Karpas-422 (cell line): ENCODE results near the gene SRGAP1. TPM values are rescaled to one million over a fixed set of nuclear protein-coding genes. Genes with fewer than 3 reads are reported as not detected.
"Not testable (repeated sequence)": the region's sequence is repeated elsewhere in the genome, so short reads cannot be mapped to it uniquely, and the experiment has no call there.

ENCODE experiments used
- DNase-seq: peaks from one replicate; pipeline ENCODE4 v3.0.0-alpha.2; 2015
- H2AFZ ChIP-seq: fragments of 200-600 bp; sonication (generic); 2 replicates; pipeline ENCODE4 v1.6.1; 2014; ENCODE audit warnings: antibody characterized with exemption, low read length, mixed read lengths
- H3K27ac ChIP-seq: fragments of 200-600 bp; sonication (generic); 2 replicates; pipeline ENCODE4 v1.5.1; 2014; ENCODE audit warnings: mild to moderate bottlenecking, low read length, moderate library complexity
- H3K27me3 ChIP-seq: fragments of 200-600 bp; sonication (generic); 2 replicates; pipeline ENCODE4 v1.6.1; 2014; ENCODE audit warnings: low read length, mixed read lengths
- H3K36me3 ChIP-seq: fragments of 200-600 bp; sonication (generic); 2 replicates; pipeline ENCODE4 v1.6.1; 2014; ENCODE audit warnings: low read length, mixed read lengths; ENCODE audit not compliant: insufficient read depth
- H3K4me1 ChIP-seq: fragments of 200-600 bp; sonication (generic); 2 replicates; pipeline ENCODE4 v1.6.1; 2014; ENCODE audit warnings: mild to moderate bottlenecking, low read length, mixed read lengths
- H3K4me2 ChIP-seq: fragments of 200-600 bp; sonication (generic); 2 replicates; pipeline ENCODE4 v1.6.1; 2014; ENCODE audit warnings: low read length, low read depth, mild to moderate bottlenecking; ENCODE audit not compliant: poor library complexity, severe bottlenecking
- H3K4me3 ChIP-seq: fragments of 200-600 bp; sonication (generic); 2 replicates; pipeline ENCODE4 v1.5.1; 2014; ENCODE audit warnings: mild to moderate bottlenecking, antibody characterized with exemption, low read length, mixed read lengths
- H3K79me2 ChIP-seq: fragments of 200-600 bp; sonication (generic); 2 replicates; pipeline ENCODE4 v1.6.1; 2014; ENCODE audit warnings: mild to moderate bottlenecking, low read length, mixed read lengths
- H3K9ac ChIP-seq: fragments of 200-600 bp; sonication (generic); 2 replicates; pipeline ENCODE4 v1.6.0; 2014; ENCODE audit warnings: low read length
- H3K9me2 ChIP-seq: fragments of 200-600 bp; sonication (generic), shearing (Covaris generic); replicated peaks from 2 replicates; pipeline ENCODE4 v1.6.0; 2014; ENCODE audit warnings: mild to moderate bottlenecking, low read length, moderate library complexity; ENCODE audit not compliant: insufficient read depth
- H3K9me3 ChIP-seq: fragments of 300-700, 200-600 bp; sonication (generic); 2 replicates; pipeline ENCODE4 v1.6.1; 2014; ENCODE audit warnings: low read length, mixed read lengths
- H4K20me1 ChIP-seq: fragments of 200-600 bp; sonication (generic); 2 replicates; pipeline ENCODE4 v1.6.1; 2014; ENCODE audit warnings: mild to moderate bottlenecking, antibody characterized with exemption, low read length, low read depth; ENCODE audit not compliant: insufficient read depth
- total RNA-seq: library from RNA; depleted of rRNA; stranded (reverse); fragments of >200 nt; shearing (Covaris generic); gene quantifications from 2 replicates; pipeline ENCODE4 v1.2.3, GENCODE V29; 2014; ENCODE audit warnings: low replicate concordance

The SRGAP1 gene
- total RNA-seq, 1 experiment from 2014 or later, result not detected

- no peaks in the 10 kb centered on the region for H3K9me2 ChIP-seq
- DNase-seq, result no peak
- no peak overlapping the region for H3K4me2 ChIP-seq
- no peak overlapping the region for H3K27ac ChIP-seq
- H3K4me1 ChIP-seq, result no peaks in the 10 kb centered on the region
- no peaks in the 10 kb centered on the region for H3K79me2 ChIP-seq
- H3K9me3 ChIP-seq, result no peaks in the 10 kb centered on the region
- H3K9ac ChIP-seq, result no peak overlapping the region
- H3K36me3 ChIP-seq, result no peaks in the 10 kb centered on the region
- H3K27me3 ChIP-seq, result no peaks in the 10 kb centered on the region
- H4K20me1 ChIP-seq, result no peaks in the 10 kb centered on the region
- no peak overlapping the region for H3K4me3 ChIP-seq
- H2AFZ ChIP-seq, result no peak overlapping the region
Measured at GRCh38 chr12:64009321-64010068, 165.0 kb downstream of the SRGAP1 start.

DNA sequence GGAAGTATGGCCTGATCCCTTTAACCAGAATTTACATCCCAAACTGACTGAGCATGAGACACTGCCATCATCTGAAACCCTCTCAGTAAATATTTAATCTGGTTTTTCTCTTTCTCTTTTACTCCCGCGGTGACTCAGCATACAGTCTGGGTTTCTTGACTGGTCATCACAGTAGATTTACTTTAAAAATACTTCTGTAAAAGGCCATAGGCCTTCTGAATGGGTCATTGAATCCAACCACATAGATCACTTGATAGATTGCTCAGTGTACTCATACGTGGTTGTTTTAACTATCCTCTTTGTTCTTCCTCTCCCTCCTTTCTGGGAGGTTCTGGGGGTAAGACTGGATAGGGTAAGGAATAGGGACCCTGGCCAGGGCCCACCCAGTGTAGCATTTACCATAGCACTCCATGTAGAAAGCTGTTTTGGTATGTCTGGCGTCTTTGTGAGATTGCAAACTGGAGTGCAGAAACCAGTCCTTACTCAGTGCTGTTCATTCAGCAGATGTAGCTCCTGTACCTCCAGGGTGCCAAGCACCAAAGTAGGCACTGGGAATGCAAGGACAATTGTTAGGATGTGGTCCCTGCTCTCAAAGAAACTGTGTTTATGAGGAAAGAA lies 165.7 kb downstream of the SRGAP1 start:
- no peak overlapping the region for H2AFZ ChIP-seq
- H3K36me3 ChIP-seq, result no peaks in the 10 kb centered on the region
- H3K27ac ChIP-seq, result no peak overlapping the region
- no peaks in the 10 kb centered on the region for H3K9me2 ChIP-seq
- no peak overlapping the region for H3K4me2 ChIP-seq
- H3K9ac ChIP-seq, result no peak overlapping the region
- DNase-seq, result no peak
- H3K9me3 ChIP-seq, result no peaks in the 10 kb centered on the region
- no peaks in the 10 kb centered on the region for H3K79me2 ChIP-seq
- no peaks in the 10 kb centered on the region for H3K4me1 ChIP-seq
- no peaks in the 10 kb centered on the region for H4K20me1 ChIP-seq
- no peak overlapping the region for H3K4me3 ChIP-seq
- no peaks in the 10 kb centered on the region for H3K27me3 ChIP-seq

DNA sequence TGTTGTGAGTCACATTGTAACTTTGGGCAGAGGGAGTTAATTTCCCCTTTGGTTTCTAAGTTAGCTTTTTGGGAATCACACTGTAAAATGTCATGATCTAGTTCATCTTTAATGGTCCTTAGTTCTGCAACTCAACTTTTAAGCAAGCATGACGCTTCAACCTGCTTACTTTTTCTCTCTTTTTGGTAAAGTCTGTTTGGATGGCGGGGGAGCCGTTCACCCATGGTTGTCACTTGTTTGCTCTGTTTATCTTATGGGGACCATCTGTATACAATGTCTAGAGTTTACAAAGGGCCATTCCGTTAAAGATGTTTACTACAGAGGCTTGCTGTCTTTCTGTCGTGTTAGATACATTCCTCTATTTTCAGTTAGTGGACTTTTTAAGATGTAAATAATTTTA lies 172.0 kb downstream of the SRGAP1 start:
- H3K27ac ChIP-seq, result no peak overlapping the region
- no peaks in the 10 kb centered on the region for H3K27me3 ChIP-seq
- H3K9me3 ChIP-seq, result no peaks in the 10 kb centered on the region
- H3K4me1 ChIP-seq, result no peaks in the 10 kb centered on the region
- no peak for DNase-seq
- H4K20me1 ChIP-seq, result no peaks in the 10 kb centered on the region
- H3K9me2 ChIP-seq, result no peaks in the 10 kb centered on the region
- no peaks in the 10 kb centered on the region for H3K36me3 ChIP-seq
- H3K79me2 ChIP-seq, result no peaks in the 10 kb centered on the region
- H2AFZ ChIP-seq, result no peak overlapping the region
- H3K4me3 ChIP-seq, result no peak overlapping the region
- no peak overlapping the region for H3K4me2 ChIP-seq
- no peak overlapping the region for H3K9ac ChIP-seq

DNA sequence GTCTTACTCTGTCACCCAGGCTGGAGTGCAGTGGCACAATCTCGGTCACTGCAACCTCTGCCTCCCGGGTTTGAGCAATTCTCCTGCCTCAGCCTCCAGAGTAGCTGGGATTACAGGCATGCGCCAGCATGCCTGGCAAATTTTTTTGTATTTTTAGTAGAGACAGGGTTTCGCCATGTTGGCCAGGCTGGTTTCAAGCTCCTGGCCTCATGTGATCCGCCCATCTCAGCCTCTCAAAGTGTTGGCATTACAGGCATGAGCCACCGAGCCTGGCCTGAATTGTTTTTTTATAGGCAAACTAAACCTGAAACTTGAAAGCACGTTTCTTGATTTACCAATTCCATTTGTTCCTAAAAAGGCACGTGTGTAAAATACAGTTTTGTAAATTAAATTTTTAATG lies 173.6 kb downstream of the SRGAP1 start:
- H3K27ac ChIP-seq, H3K4me2 ChIP-seq, H3K36me3 ChIP-seq, H2AFZ ChIP-seq, H4K20me1 ChIP-seq, H3K9me3 ChIP-seq, H3K9me2 ChIP-seq, H3K4me3 ChIP-seq, H3K27me3 ChIP-seq, H3K4me1 ChIP-seq, DNase-seq, H3K79me2 ChIP-seq, H3K9ac ChIP-seq: not testable (repeated sequence)

DNA sequence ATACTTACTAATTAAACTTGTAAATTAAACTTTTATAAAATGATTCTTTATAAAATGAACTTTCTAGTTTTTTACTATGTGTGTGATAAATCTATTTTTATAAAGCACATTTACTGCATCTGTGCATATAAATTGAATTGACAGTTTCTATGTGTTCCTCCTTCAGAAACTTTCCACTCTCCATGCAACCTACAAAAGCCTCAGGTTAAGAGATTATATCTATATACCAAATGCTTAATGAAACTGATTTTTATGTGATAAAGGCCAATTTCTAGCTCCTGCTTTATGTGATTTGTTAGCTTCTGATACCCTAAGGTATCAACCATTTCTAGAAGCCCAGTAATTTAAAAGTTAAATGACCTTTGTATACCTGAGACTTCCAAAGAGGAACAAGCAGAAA lies 174.0 kb downstream of the SRGAP1 start:
- no peaks in the 10 kb centered on the region for H3K79me2 ChIP-seq
- H4K20me1 ChIP-seq, result no peaks in the 10 kb centered on the region
- no peak overlapping the region for H3K9ac ChIP-seq
- H3K9me3 ChIP-seq, result no peaks in the 10 kb centered on the region
- no peak overlapping the region for H3K27ac ChIP-seq
- H3K4me3 ChIP-seq, result no peak overlapping the region
- no peaks in the 10 kb centered on the region for H3K27me3 ChIP-seq
- no peak for DNase-seq
- no peak overlapping the region for H2AFZ ChIP-seq
- no peaks in the 10 kb centered on the region for H3K9me2 ChIP-seq
- H3K4me1 ChIP-seq, result no peaks in the 10 kb centered on the region
- H3K4me2 ChIP-seq, result no peak overlapping the region
- no peaks in the 10 kb centered on the region for H3K36me3 ChIP-seq

DNA sequence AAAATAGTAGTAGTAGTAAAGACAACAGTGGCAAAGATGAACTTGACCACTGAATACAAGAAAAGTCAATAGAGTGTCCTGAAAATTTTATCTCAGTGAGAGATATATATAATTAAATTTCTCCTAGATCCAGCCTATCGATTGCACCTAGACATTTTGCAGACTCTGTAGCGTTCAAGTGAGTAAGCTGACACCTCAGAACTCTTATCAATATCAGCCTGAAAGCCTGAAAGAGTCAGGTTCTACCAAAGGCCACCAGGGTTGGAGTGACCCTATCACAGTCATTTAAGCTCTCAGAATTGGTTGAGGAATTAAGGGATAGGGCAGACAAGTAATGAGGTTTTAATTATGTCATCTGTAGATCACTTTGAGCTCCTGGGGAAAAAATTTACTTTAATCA lies 174.6 kb downstream of the SRGAP1 start:
- no peak overlapping the region for H3K27ac ChIP-seq
- no peaks in the 10 kb centered on the region for H3K9me3 ChIP-seq
- H3K4me1 ChIP-seq, result no peaks in the 10 kb centered on the region
- H3K36me3 ChIP-seq, result no peaks in the 10 kb centered on the region
- no peaks in the 10 kb centered on the region for H3K9me2 ChIP-seq
- no peaks in the 10 kb centered on the region for H4K20me1 ChIP-seq
- no peak overlapping the region for H2AFZ ChIP-seq
- H3K27me3 ChIP-seq, result no peaks in the 10 kb centered on the region
- no peak overlapping the region for H3K9ac ChIP-seq
- no peaks in the 10 kb centered on the region for H3K79me2 ChIP-seq
- DNase-seq, result no peak
- H3K4me3 ChIP-seq, result no peak overlapping the region
- H3K4me2 ChIP-seq, result no peak overlapping the region

DNA sequence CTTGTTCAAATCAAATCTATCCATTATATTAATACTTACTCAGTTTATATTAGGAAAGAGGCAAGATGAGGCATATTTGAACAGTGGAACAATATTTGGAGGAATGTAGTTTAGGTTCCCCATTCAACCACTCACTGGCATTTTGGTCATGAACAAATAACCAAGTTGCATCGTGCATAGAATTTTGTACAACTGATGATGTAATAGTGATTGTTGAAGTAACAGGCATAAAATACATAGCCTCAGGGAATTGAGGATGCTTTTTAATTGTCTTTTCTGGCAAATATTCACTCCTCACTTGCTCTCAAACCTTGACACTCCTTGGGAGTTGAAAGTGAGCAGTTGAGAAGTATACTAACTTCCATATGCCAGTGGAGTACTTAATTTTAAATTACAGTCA lies 175.2 kb downstream of the SRGAP1 start:
- DNase-seq, result no peak
- Histone ChIP-seq H3K36me3 (no peaks in the 10 kb centered on the region), H3K79me2 (no peaks in the 10 kb centered on the region), H3K9ac (no peak overlapping the region), H3K9me2 (no peaks in the 10 kb centered on the region), H3K4me1 (no peaks in the 10 kb centered on the region), H4K20me1 (no peaks in the 10 kb centered on the region), H3K4me3 (no peak overlapping the region), H3K27me3 (no peaks in the 10 kb centered on the region), H3K4me2 (no peak overlapping the region), H3K27ac (no peak overlapping the region), H3K9me3 (no peaks in the 10 kb centered on the region), H2AFZ (no peak overlapping the region)

DNA sequence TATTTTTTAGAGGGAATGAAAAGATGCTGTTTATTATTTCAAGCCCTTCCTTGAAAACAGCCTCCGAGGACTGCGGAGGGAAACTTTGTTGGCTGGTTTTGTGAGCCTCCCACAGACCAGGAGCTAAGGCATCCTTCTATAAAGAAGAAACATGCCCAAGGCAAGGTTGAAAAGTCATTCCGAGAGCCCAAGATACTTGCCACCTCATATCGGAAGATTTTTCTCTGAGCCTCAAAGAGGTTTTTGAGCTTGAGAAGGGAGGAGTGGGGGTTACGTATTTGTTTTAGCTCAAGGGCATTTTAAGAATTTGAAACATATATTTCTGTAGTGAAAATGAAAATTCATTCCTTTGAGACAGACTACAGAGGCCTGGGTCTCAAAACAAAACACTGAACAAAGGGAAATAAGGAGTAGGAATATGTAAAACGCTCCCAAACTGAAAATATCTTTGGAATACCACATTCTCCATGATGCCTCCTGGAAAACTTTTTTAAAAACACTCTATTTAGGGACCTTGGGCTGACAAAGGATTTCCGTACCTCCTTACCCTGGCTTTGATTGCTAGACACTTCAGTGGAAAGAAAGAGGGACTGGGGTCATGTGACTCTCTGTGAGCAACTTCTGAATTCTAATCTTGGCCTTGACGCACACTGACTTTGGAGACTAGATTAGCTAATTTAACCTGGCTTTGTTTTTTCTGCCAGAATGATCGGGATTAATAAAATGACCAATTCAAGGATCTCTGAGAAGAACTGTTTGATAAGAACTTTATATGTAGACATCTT lies 180.9 kb downstream of the SRGAP1 start:
- no peaks in the 10 kb centered on the region for H3K9me2 ChIP-seq

More for the DNA sequence above, 180.9 kb downstream of the SRGAP1 start:
- Histone ChIP-seq H3K36me3 (no peaks in the 10 kb centered on the region), H3K4me3 (no peak overlapping the region), H3K4me1 (no peaks in the 10 kb centered on the region), H2AFZ (no peak overlapping the region), H3K4me2 (no peak overlapping the region), H4K20me1 (no peaks in the 10 kb centered on the region), H3K79me2 (no peaks in the 10 kb centered on the region), H3K27me3 (no peaks in the 10 kb centered on the region; the same call in 1 of the 2 replicates), H3K27ac (no peak overlapping the region), H3K9ac (no peak overlapping the region), H3K9me3 (no peaks in the 10 kb centered on the region)
- no peak for DNase-seq
